SK-N-SH (cell line): ENCODE results near the gene DYRK3. TPM values are rescaled to one million over a fixed set of nuclear protein-coding genes. Genes with fewer than 3 reads are reported as not detected.

Experiments
- CTCF ChIA-PET: fragments of 300-600, 350-600 bp; formaldehyde crosslinking; extraction: SDS; loops from one replicate; lab custom pipeline; 2021; lab: Yijun Ruan, JAX
- POLR2A ChIA-PET: fragments of 350-600 bp; sonication (Branson Sonifier 250); formaldehyde crosslinking; extraction: SDS; loops from one replicate; lab custom pipeline; 2020; ENCODE audit warnings: antibody characterized with exemption, inconsistent platforms; lab: Yijun Ruan, JAX
- DNase-seq: peaks from one replicate; pipeline ENCODE4 v3.0.0; 2012
- H2AFZ ChIP-seq: fragments of 200-600 bp; sonication (generic); 2 replicates; pipeline ENCODE4 v1.8.1; 2016; ENCODE audit warnings: antibody characterized with exemption, mild to moderate bottlenecking, low read depth
- H3F3A ChIP-seq: fragments of 200-600 bp; sonication (generic); replicated peaks from 2 replicates; pipeline ENCODE3; 2016; ENCODE audit warnings: antibody characterized with exemption, mild to moderate bottlenecking; ENCODE audit not compliant: insufficient read depth
- H3K27ac ChIP-seq, 2 experiments: fragments of 200-500 bp in 1 of 2; fragments of 200-600 bp in 1 of 2; sonication (Bioruptor generic) in 1 of 2; sonication (generic), shearing (Covaris generic) in 1 of 2; 2 replicates each; pipeline versions ENCODE4 v1.5.1 to v1.6.1; 2014 to 2016; ENCODE audit warnings: low read depth in 2 of 2, inconsistent platforms in 1 of 2, low read length in 1 of 2, mild to moderate bottlenecking in 1 of 2, mixed read lengths in 1 of 2
- H3K27me3 ChIP-seq: fragments of 200-600 bp; sonication (generic), shearing (Covaris generic); 2 replicates; pipeline ENCODE4 v1.6.1; 2016; ENCODE audit warnings: mixed run types; ENCODE audit not compliant: insufficient read depth
- H3K36me3 ChIP-seq, 2 experiments: fragments of 200-500 bp in 1 of 2; fragments of 200-600 bp in 1 of 2; sonication (Bioruptor generic) in 1 of 2; sonication (generic) in 1 of 2; replicated peaks in 1 of 2; 2 replicates each; pipeline versions ENCODE3 to v1.5.1; 2014 to 2016; ENCODE audit warnings: low read length in 1 of 2, mild to moderate bottlenecking in 1 of 2; ENCODE audit not compliant: insufficient read depth in 2 of 2, control insufficient read depth in 1 of 2
- H3K4me1 ChIP-seq, 2 experiments: fragments of 200-500 bp in 1 of 2; fragments of 200-600 bp in 1 of 2; sonication (Bioruptor generic) in 1 of 2; sonication (generic), shearing (Covaris generic) in 1 of 2; 2 replicates each; pipeline versions ENCODE4 v1.5.1 to v1.6.1; 2014 to 2016; ENCODE audit warnings: low read depth in 1 of 2, low read length in 1 of 2, mixed run types in 1 of 2; ENCODE audit not compliant: insufficient read depth in 2 of 2, control insufficient read depth in 1 of 2
- H3K4me2 ChIP-seq: fragments of 200-600 bp; sonication (generic), shearing (Covaris generic); 2 replicates; pipeline ENCODE4 v1.6.1; 2017; ENCODE audit warnings: mixed run types
- H3K4me3 ChIP-seq, 2 experiments: fragments of 200-500 bp in 1 of 2; fragments of 200-600 bp in 1 of 2; sonication (Bioruptor generic) in 1 of 2; sonication (generic), shearing (Covaris generic) in 1 of 2; 2 replicates each; pipeline versions ENCODE4 v1.5.1 to v1.8.1; 2014 to 2016; ENCODE audit warnings: low read depth in 2 of 2, inconsistent platforms in 1 of 2, low read length in 1 of 2, mild to moderate bottlenecking in 1 of 2, mixed read lengths in 1 of 2, moderate library complexity in 1 of 2
- H3K79me2 ChIP-seq: fragments of 200-600 bp; sonication (generic); 2 replicates; pipeline ENCODE4 v1.8.1; 2017; ENCODE audit warnings: mild to moderate bottlenecking; ENCODE audit not compliant: insufficient read depth
- H3K9ac ChIP-seq: fragments of 200-600 bp; sonication (generic); 2 replicates; pipeline ENCODE4 v1.6.1; 2017; ENCODE audit warnings: mixed run types
- H3K9me2 ChIP-seq: fragments of 200-600 bp; sonication (generic); 2 replicates; pipeline ENCODE4 v1.6.1; 2017; ENCODE audit warnings: mixed run types
- H3K9me3 ChIP-seq: fragments of 200-600 bp; sonication (generic); 2 replicates; pipeline ENCODE4 v1.6.1; 2017; ENCODE audit warnings: mixed run types, mild to moderate bottlenecking, moderate library complexity
- H4K20me1 ChIP-seq: fragments of 200-600 bp; sonication (generic); 2 replicates; pipeline ENCODE4 v1.6.1; 2017; ENCODE audit warnings: mild to moderate bottlenecking, mixed run types; ENCODE audit not compliant: insufficient read depth
- CHD2 ChIP-seq: fragments of 150-350 bp; IDR thresholded peaks from 2 replicates; pipeline ENCODE4 v1.6.1; 2018; ENCODE audit warnings: low read length; ENCODE audit not compliant: partially characterized antibody
- EP300 ChIP-seq, 2 experiments: IDR thresholded peaks; 2 replicates each; pipeline versions ENCODE4 v1.4.0 to v1.6.1; 2012; ENCODE audit warnings: borderline replicate concordance in 1 of 2, low read depth in 1 of 2, low read length in 1 of 2
- FOSL2 ChIP-seq: IDR thresholded peaks from 2 replicates; pipeline ENCODE4 v1.4.0; 2012; ENCODE audit warnings: low read depth, mild to moderate bottlenecking, moderate library complexity, borderline replicate concordance
- FOXJ3 ChIP-seq: sonication (generic); formaldehyde crosslinking; IDR thresholded peaks from 2 replicates; pipeline ENCODE4 v1.5.1; 2020; ENCODE audit warnings: mild to moderate bottlenecking, missing genetic modification reagents
- FOXM1 ChIP-seq: IDR thresholded peaks from 2 replicates; pipeline ENCODE4 v1.4.0; 2012; ENCODE audit warnings: low read depth, mild to moderate bottlenecking
- GABPA ChIP-seq: IDR thresholded peaks from 2 replicates; pipeline ENCODE4 v1.4.0; 2012; ENCODE audit warnings: low read depth, mild to moderate bottlenecking
- JUND ChIP-seq: IDR thresholded peaks from 2 replicates; pipeline ENCODE4 v1.4.0; 2012
- MEF2A ChIP-seq: IDR thresholded peaks from 2 replicates; pipeline ENCODE4 v1.4.0; 2012; ENCODE audit warnings: low read depth, borderline replicate concordance
- MXI1 ChIP-seq: IDR thresholded peaks from 2 replicates; pipeline ENCODE4 v1.6.1; 2012; ENCODE audit warnings: mild to moderate bottlenecking, low read depth, low read length, improper control_type of control experiment
- NFIC ChIP-seq: IDR thresholded peaks from 2 replicates; pipeline ENCODE4 v1.4.0; 2012; ENCODE audit warnings: borderline replicate concordance
- RCOR1 ChIP-seq: fragments of 150-350 bp; IDR thresholded peaks from 2 replicates; pipeline ENCODE4 v1.6.1; 2017; ENCODE audit warnings: antibody characterized with exemption, low read length
- RFX5 ChIP-seq: IDR thresholded peaks from 2 replicates; pipeline ENCODE4 v1.6.1; 2012; ENCODE audit warnings: mild to moderate bottlenecking, improper control_type of control experiment, low read length
- SIN3A ChIP-seq: IDR thresholded peaks from 2 replicates; pipeline ENCODE4 v1.6.1; 2012; ENCODE audit warnings: low read depth, mild to moderate bottlenecking, low read length, moderate library complexity, borderline replicate concordance
- SMC3 ChIP-seq: IDR thresholded peaks from 2 replicates; pipeline ENCODE4 v1.6.1; 2012; ENCODE audit warnings: low read depth, low read length, improper control_type of control experiment
- TAF1 ChIP-seq: IDR thresholded peaks from 2 replicates; pipeline ENCODE4 v1.6.1; 2012; ENCODE audit warnings: low read depth, mild to moderate bottlenecking, low read length, moderate library complexity, borderline replicate concordance
- TCF12 ChIP-seq: IDR thresholded peaks from 2 replicates; pipeline ENCODE4 v1.4.0; 2012
- YY1 ChIP-seq: IDR thresholded peaks from 2 replicates; pipeline ENCODE4 v1.4.0; 2012; ENCODE audit warnings: low read depth, mild to moderate bottlenecking
- WGBS: methylation state at CpG from one replicate; pipeline ENCODE4 v1.1.6; 2017; ENCODE audit warnings: low lambda C conversion rate; 5-methylcytosine and 5-hydroxymethylcytosine counted together
- polyA plus RNA-seq, 3 experiments: library from polyadenylated mRNA; depleted of rRNA; stranded (reverse); fragments of >200 nt; gene quantifications; 2 replicates each; pipeline ENCODE4 v1.2.3, GENCODE V29; 2012
- TF ChIP-seq, protein P1 (sequence below): fragments of 150-350 bp; IDR thresholded peaks from 2 replicates; pipeline ENCODE4 v1.6.1; 2016; ENCODE audit warnings: mild to moderate bottlenecking, low read depth, low read length
- TF ChIP-seq, protein P2 (sequence below): IDR thresholded peaks from 2 replicates; pipeline ENCODE4 v1.4.0; 2012; ENCODE audit warnings: low read depth, borderline replicate concordance
- TF ChIP-seq, protein P3 (sequence below): fragments of 200-600 bp; sonication (generic); IDR thresholded peaks from 2 replicates; pipeline ENCODE4 v1.6.1; 2017; ENCODE audit warnings: antibody characterized with exemption, mild to moderate bottlenecking, moderate library complexity
- TF ChIP-seq, protein P4 (sequence below): IDR thresholded peaks from 2 replicates; pipeline ENCODE4 v1.4.0; 2012; ENCODE audit warnings: low read depth
- TF ChIP-seq, protein P5 (sequence below): IDR thresholded peaks from 2 replicates; pipeline ENCODE4 v1.4.0; 2012; ENCODE audit warnings: low read depth, borderline replicate concordance

Gene DYRK3
- polyA plus RNA-seq, 1 of the 3 experiments (the other 2 are of a cell fraction), result 3.6 TPM

DNA sequence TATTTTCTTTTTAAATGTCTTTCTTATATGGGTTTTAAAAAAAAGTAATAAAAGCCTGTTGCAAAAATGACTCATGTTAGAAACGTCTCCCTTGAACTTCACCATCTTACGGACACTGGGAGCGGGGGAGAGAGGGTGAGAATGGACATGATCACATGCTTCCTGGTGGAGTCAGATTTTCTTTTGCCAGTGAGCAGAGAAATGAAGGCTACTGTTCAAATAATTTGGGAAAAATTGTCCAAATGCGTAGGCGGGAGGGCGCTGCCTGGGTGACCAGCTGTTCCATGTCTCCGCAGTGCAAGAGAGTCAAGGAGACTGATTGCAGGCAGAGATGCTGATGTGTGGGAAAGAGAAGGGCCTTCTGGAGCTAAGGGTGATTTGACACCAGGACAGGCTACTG is 46.1 kb upstream of the DYRK3 start (continued):
- TF ChIP-seq RFX5 (no peak), EP300 (IDR thresholded peaks at IDR 0.05; ENCODE audit: borderline replicate concordance in 1 of 2, low read depth in 1 of 2, low read length in 1 of 2) (no peak), TCF12 (peak; percentile 34; the same call in 1 of the 2 replicates), SMC3 (no peak), NFIC (no peak), CHD2 (no peak), FOSL2 (peak; percentile 60), YY1 (no peak), RCOR1 (no peak), SIN3A (no peak), FOXM1 (no peak), FOXJ3 (CRISPR knock-in tag) (no peak), MXI1 (no peak), MEF2A (no peak)
- TF ChIP-seq, protein P1, sequence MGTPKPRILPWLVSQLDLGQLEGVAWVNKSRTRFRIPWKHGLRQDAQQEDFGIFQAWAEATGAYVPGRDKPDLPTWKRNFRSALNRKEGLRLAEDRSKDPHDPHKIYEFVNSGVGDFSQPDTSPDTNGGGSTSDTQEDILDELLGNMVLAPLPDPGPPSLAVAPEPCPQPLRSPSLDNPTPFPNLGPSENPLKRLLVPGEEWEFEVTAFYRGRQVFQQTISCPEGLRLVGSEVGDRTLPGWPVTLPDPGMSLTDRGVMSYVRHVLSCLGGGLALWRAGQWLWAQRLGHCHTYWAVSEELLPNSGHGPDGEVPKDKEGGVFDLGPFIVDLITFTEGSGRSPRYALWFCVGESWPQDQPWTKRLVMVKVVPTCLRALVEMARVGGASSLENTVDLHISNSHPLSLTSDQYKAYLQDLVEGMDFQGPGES, result no peak
- TF ChIP-seq, protein P2, sequence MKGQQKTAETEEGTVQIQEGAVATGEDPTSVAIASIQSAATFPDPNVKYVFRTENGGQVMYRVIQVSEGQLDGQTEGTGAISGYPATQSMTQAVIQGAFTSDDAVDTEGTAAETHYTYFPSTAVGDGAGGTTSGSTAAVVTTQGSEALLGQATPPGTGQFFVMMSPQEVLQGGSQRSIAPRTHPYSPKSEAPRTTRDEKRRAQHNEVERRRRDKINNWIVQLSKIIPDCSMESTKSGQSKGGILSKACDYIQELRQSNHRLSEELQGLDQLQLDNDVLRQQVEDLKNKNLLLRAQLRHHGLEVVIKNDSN, result 0 out of 2 replicates have a peak, but pooled peaks have one; percentile 56
- TF ChIP-seq, protein P3, sequence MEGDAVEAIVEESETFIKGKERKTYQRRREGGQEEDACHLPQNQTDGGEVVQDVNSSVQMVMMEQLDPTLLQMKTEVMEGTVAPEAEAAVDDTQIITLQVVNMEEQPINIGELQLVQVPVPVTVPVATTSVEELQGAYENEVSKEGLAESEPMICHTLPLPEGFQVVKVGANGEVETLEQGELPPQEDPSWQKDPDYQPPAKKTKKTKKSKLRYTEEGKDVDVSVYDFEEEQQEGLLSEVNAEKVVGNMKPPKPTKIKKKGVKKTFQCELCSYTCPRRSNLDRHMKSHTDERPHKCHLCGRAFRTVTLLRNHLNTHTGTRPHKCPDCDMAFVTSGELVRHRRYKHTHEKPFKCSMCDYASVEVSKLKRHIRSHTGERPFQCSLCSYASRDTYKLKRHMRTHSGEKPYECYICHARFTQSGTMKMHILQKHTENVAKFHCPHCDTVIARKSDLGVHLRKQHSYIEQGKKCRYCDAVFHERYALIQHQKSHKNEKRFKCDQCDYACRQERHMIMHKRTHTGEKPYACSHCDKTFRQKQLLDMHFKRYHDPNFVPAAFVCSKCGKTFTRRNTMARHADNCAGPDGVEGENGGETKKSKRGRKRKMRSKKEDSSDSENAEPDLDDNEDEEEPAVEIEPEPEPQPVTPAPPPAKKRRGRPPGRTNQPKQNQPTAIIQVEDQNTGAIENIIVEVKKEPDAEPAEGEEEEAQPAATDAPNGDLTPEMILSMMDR, result no peak

DNA sequence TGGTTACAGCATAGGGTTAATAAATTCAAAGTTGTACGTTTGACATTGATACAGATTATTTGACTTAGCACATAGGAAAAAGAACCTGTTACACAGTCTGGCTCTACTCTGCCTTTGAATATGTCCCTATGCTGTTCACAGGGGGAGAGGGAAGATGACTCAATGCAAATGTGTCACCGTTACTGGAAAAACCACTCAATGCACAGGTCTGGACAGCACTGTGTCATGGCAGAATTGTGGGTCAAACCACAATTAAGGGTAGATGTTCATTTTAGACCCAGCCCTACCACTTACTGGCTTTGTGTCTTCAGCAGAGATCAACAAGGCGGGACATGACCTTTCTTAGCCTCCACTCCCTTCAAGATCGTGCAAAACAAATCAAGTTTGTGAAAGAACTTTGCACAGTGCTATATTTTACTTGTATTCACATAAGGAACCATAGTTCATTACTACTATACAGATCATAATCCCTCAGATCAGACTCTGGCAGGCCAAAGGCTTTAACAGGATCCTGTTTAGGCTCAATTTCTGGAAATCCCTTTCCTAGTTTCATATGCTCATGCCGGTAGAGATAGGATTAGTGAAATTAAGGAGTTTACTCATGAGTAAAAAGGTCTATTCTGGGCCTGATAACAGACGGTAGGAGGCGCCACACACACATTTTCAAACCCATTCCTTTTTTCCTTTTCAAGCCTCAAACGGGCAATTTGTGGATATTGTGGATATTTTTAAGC is 45.1 kb upstream of the DYRK3 start:
- Histone ChIP-seq H3K27ac (peak overlapping the region; percentile 79 to 80; a peak in 3 of 4 replicates), H3K79me2 (no peaks in the 10 kb centered on the region), H3K4me1 (peaks cover 5 to 25% of the 10 kb centered on the region in 2 experiments), H3K9me2 (no peaks in the 10 kb centered on the region), H3K4me2 (peak overlapping the region; percentile 56; the same call in 1 of the 2 replicates), H3K27me3 (no peaks in the 10 kb centered on the region), H3K9ac (no peak overlapping the region), H3K9me3 (no peaks in the 10 kb centered on the region), H2AFZ (no peak overlapping the region), H3F3A (peaks cover 24% of the 10 kb centered on the region), H3K36me3 (peaks cover 12 to 62% of the 10 kb centered on the region in 2 experiments), H3K4me3 (no peak overlapping the region), H4K20me1 (no peaks in the 10 kb centered on the region)
- DNase-seq, result no peak
- ChIA-PET POLR2A (no interaction called here), CTCF (interaction anchor here (1.0 to 12.7 kb wide), 3 partner anchors 16 to 84 kb away, joined by 3 to 241 read pairs (median 4); no protein-coding TSS in a partner anchor)
- TF ChIP-seq TAF1 (no peak), JUND (peak; percentile 27; the same call in 1 of the 2 replicates), TCF12 (peak; percentile 12; the same call in 1 of the 2 replicates), GABPA (0 out of 2 replicates have a peak, but pooled peaks have one; percentile 3), SIN3A (no peak), FOSL2 (peak; percentile 59; the same call in 1 of the 2 replicates)
- TF ChIP-seq, protein P3, result peak; percentile 49
- TF ChIP-seq, protein P4, sequence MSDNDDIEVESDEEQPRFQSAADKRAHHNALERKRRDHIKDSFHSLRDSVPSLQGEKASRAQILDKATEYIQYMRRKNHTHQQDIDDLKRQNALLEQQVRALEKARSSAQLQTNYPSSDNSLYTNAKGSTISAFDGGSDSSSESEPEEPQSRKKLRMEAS, result no peak
- TF ChIP-seq, protein P5, sequence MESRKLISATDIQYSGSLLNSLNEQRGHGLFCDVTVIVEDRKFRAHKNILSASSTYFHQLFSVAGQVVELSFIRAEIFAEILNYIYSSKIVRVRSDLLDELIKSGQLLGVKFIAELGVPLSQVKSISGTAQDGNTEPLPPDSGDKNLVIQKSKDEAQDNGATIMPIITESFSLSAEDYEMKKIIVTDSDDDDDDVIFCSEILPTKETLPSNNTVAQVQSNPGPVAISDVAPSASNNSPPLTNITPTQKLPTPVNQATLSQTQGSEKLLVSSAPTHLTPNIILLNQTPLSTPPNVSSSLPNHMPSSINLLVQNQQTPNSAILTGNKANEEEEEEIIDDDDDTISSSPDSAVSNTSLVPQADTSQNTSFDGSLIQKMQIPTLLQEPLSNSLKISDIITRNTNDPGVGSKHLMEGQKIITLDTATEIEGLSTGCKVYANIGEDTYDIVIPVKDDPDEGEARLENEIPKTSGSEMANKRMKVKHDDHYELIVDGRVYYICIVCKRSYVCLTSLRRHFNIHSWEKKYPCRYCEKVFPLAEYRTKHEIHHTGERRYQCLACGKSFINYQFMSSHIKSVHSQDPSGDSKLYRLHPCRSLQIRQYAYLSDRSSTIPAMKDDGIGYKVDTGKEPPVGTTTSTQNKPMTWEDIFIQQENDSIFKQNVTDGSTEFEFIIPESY, result no peak
- WGBS, result 61% methylated on average over 8 of the region's 8 CpGs
